ENCODE data around the gene PCSK9. TPM values are rescaled to one million over a fixed set of nuclear protein-coding genes. Genes with fewer than 3 reads are reported as not detected.

PCSK9 gene
- total RNA-seq, 1 donor from 2014 or later: 4.1 TPM

GRCh38 chr1:55040933-55041494, 1.7 kb downstream of the PCSK9 start:
- FAIRE-seq (no peak), DNase-seq (ENCODE audit: low spot score in 2 of 2) (no peak)

- DNase-seq (ENCODE audit: low spot score in 2 of 2) (no peak), FAIRE-seq (no peak)
Measured at GRCh38 chr1:55041613-55042012, 2.3 kb downstream of the PCSK9 start.

- DNase-seq (ENCODE audit: low spot score in 2 of 2) (no peak), FAIRE-seq (no peak)
Measured at GRCh38 chr1:55043011-55043410, 3.7 kb downstream of the PCSK9 start.

GRCh38 chr1:55043726-55044125, 4.4 kb downstream of the PCSK9 start:
- no peak for FAIRE-seq
- no peak for DNase-seq (ENCODE audit: low spot score in 2 of 2)

- FAIRE-seq: no peak
- no peak for DNase-seq (ENCODE audit: low spot score in 2 of 2)
Measured at GRCh38 chr1:55044617-55045397, 5.5 kb downstream of the PCSK9 start.

- FAIRE-seq (no peak), DNase-seq (ENCODE audit: low spot score in 2 of 2) (no peak)
Measured at GRCh38 chr1:55045430-55045829, 6.1 kb downstream of the PCSK9 start.

GRCh38 chr1:55046871-55047270, 7.5 kb downstream of the PCSK9 start:
- FAIRE-seq (no peak), DNase-seq (ENCODE audit: low spot score in 2 of 2) (no peak)

- no peak for FAIRE-seq
Measured at GRCh38 chr1:55047611-55048010, 8.3 kb downstream of the PCSK9 start.

GRCh38 chr1:55048453-55049270, 9.3 kb downstream of the PCSK9 start:
- FAIRE-seq: no peak
- no peak for DNase-seq (ENCODE audit: low spot score in 2 of 2)

More at GRCh38 chr1:55047611-55048010, 8.3 kb downstream of the PCSK9 start:
- no peak for DNase-seq (ENCODE audit: low spot score in 2 of 2)

- FAIRE-seq: no peak
- no peak for DNase-seq (ENCODE audit: low spot score in 2 of 2)
Measured at GRCh38 chr1:55049271-55049913, 10.0 kb downstream of the PCSK9 start.

GRCh38 chr1:55049914-55050278, 10.5 kb downstream of the PCSK9 start:
- DNase-seq (ENCODE audit: low spot score in 2 of 2) (no peak), FAIRE-seq (no peak)

- DNase-seq (ENCODE audit: low spot score in 2 of 2) (peak in 1 of 2 donors; percentile 48), FAIRE-seq (no peak)
Measured at GRCh38 chr1:55050283-55050682, 10.9 kb downstream of the PCSK9 start.

GRCh38 chr1:55051169-55051568, 11.8 kb downstream of the PCSK9 start:
- DNase-seq (ENCODE audit: low spot score in 2 of 2) (no peak), FAIRE-seq (no peak)

- FAIRE-seq (no peak), DNase-seq (ENCODE audit: low spot score in 2 of 2) (no peak)
Measured at GRCh38 chr1:55051621-55052020, 12.3 kb downstream of the PCSK9 start.

GRCh38 chr1:55052221-55053142, 13.1 kb downstream of the PCSK9 start:
- FAIRE-seq (no peak), DNase-seq (ENCODE audit: low spot score in 2 of 2) (no peak)

- FAIRE-seq: no peak
- no peak for DNase-seq (ENCODE audit: low spot score in 2 of 2)
Measured at GRCh38 chr1:55053265-55053954, 14.1 kb downstream of the PCSK9 start.

- FAIRE-seq (no peak), DNase-seq (ENCODE audit: low spot score in 2 of 2) (no peak)
Measured at GRCh38 chr1:55054396-55054795, 15.0 kb downstream of the PCSK9 start.

- DNase-seq (ENCODE audit: low spot score in 2 of 2): no peak
- FAIRE-seq: no peak
Measured at GRCh38 chr1:55055084-55055882, 15.9 kb downstream of the PCSK9 start.

Data from frontal cortex (tissue), 4 donors.